ENCODE measurements around the gene RNF130.
"Not testable (repeated sequence)": the region's sequence is repeated elsewhere in the genome, so short reads cannot be mapped to it uniquely, and the experiment has no call there.

RNF130 gene

DNA sequence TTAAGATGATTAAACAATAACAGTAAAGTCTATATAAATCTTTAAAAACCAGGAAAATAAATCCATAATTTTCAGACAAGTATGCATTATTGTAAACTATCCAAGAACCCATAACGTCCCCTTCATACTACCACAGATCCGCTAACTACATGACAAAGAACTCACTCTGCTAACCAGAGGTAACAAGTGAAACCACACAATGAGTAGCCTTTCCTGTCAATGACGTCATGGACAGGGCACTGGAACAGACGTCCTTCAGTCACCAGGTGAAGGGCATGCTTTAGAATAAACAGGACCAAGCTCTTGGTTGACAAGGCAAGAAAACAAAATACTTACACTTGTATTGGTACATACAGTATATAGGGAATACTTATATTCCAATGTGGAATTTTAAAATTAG is 45.2 kb downstream of the RNF130 start:
- H3K4me3 ChIP-seq (ENCODE audit: low read depth, low read length): no peak overlapping the region

DNA sequence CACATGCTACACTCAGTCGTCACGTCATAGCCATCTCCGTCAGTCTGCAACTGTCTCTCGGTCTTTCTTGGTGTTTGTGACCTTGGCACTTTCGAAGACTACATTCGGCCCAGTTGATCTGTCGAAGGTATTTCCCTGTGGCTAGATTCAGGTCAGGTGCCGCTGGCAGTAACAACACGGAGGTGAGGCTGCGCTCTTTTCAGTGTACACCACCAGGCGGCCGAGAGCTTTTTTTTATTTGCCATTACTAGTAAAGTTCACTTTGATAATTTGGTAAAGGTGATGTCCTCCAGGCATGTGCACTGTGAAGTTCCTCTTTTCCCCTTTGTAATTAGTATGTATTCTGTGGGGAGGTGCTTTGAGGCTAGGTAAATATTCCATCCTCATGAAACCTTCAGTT is 49.7 kb downstream of the RNF130 start:
- no peak overlapping the region for H3K4me3 ChIP-seq (ENCODE audit: low read depth, low read length)

DNA sequence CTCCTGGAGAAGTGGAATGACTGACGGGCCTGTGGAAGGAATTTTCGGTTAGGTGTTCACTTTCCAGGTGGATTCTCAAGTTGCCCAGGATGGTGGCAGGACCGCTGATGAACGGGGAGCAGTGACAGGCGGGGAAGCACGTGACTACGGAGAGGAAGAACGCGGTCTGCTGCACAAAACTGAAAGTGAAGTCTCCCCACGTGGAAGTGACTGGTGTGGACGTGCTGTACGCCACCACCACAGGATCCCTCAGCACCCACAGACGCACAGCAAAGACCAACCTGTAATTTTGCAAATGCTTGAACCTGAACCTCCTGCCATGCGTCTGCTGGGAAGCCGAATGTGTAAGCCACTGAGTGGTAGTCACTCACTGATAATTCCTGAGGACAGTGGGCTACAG is 51.4 kb downstream of the RNF130 start:
- no peak overlapping the region for H3K4me3 ChIP-seq (ENCODE audit: low read depth, low read length)

DNA sequence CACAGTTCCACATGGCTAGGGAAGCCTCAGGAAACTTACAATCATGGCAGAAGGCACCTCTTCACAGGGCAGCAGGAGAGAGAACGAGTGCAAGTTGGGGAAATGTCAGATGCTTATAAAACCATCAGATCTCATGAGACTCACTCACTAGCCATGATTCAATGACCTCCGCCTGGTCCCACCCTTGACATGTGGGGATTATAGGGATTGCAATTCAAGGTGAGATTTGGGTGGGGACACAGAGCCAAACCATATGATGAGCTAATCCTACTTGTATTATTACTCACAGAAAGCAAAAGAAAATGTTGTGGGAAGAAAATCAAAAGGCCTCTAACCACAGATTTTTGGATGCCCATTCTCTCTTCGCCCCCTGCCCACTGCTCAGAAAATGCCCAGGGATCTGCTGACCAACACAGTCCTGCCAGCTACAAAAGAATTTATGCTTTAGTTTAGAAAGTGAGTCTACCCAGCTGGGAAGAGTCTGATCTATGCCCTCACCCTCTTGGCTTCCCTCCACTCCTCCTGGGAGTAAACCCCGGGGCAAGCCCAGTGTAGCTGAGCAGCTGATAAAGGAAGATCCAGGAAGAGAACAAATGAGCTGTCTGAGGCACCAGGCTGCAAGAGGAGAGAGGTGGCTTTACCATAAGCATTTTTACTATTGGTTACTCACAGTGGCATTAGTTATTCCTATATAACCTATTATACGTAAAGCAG is 53.1 kb downstream of the RNF130 start:
- H3K4me3 ChIP-seq (ENCODE audit: low read depth, low read length): no peak overlapping the region

DNA sequence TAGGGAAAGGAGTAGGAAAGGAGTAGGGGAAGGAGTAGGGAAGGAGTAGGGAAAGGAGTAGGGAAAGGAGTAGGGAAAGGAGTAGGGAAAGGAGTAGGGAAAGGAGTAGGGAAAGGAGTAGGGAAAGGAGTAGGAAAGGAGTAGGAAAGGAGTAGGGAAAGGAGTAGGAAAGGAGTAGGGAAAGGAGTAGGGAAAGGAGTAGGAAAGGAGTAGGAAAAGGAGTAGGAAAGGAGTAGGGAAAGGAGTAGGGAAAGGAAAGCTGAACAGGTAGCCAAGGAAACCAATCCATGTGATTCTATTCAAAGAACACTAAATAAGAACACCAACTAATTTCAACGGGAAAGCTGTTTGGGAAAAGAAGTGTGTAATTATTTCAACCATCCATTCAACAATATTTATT is 56.0 kb downstream of the RNF130 start:
- H3K4me3 ChIP-seq (ENCODE audit: low read depth, low read length): not testable (repeated sequence)

DNA sequence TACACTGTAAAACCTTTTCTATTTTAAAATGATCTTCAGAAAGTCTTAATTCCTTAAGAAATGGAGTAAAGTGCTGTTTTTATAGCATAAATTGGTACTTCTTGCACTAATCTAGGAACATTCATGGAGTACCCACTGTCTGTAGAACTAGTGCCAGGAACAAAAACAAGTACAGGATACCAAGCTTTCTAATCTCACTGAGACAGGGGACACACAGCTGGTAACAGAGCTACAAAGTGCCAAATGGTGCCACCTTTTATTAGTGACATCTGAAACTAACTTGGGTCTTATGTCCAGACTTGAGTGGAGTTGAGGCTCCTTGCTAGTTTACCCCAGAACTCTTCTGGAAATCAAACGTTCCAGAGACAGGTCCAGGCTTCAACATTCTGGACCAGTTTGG is 57.9 kb downstream of the RNF130 start:
- no peak overlapping the region for H3K4me3 ChIP-seq (ENCODE audit: low read depth, low read length)

- H3K4me3 ChIP-seq (ENCODE audit: low read depth, low read length): no peak overlapping the region
These were observed 59.2 kb downstream of the RNF130 start for GRCh38 chr5:180012316-180012715.

DNA sequence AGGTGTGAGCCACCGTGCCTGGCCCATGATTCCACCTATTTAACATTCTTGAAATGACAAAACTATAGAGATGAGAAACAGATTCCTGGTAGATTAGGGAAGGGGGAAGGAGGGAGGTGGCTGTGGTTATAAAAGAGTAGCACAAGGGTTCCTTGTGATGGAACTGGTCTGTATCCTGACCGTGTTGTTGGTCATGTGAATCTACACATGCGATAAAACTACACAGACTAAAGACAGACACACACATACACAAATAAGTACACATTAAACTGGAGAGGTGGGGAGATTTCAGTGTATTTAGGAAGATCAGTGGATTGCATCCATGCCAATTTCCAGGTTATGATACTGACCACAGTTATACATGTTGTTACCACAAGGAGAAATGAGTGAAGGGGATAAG is 60.9 kb downstream of the RNF130 start:
- no peak overlapping the region for H3K4me3 ChIP-seq (ENCODE audit: low read depth, low read length)

DNA sequence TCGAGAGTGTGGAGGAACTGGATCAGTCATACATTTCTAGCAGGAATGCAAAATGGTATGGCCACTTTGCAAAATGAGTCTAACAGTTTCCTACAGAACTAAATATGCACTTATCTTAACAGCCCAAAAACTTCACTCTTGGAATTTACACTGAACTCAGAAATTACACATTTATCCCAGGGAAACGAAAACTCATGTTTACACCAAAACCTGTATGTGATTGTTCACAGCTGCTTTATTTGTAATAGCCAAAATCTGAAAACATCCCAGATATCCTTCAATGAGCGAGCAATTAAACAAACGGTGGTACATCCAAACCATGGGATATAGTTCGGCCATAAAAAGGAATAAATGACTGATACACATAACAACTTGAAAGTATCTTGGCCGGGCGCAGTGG is 62.0 kb downstream of the RNF130 start:
- H3K4me3 ChIP-seq (ENCODE audit: low read depth, low read length): no peak overlapping the region

GRCh38 chr5:180008433-180008832 is 63.1 kb downstream of the RNF130 start:
- no peak overlapping the region for H3K4me3 ChIP-seq (ENCODE audit: low read depth, low read length)

GRCh38 chr5:180007582-180007981 is 64.0 kb downstream of the RNF130 start:
- H3K4me3 ChIP-seq (ENCODE audit: low read depth, low read length): no peak overlapping the region

DNA sequence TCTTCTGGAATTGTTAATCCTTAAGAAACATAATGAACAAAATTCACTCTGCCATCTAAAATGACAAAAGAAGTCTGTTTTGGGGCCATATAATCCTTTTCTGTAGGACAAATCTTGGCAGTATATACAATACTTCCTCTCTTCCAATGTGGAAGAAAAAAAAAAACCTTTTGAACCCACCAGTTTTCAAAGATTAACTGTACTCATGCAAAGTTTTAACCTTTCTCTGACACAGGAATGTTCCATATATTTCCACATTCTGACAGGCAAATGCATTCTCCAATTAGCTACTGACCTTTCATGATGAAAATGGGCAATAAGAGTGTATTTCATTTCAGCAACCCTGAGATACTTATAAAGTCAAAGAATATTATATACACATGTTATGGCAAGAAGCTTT is 65.4 kb downstream of the RNF130 start:
- no peak overlapping the region for H3K4me3 ChIP-seq (ENCODE audit: low read depth, low read length)

DNA sequence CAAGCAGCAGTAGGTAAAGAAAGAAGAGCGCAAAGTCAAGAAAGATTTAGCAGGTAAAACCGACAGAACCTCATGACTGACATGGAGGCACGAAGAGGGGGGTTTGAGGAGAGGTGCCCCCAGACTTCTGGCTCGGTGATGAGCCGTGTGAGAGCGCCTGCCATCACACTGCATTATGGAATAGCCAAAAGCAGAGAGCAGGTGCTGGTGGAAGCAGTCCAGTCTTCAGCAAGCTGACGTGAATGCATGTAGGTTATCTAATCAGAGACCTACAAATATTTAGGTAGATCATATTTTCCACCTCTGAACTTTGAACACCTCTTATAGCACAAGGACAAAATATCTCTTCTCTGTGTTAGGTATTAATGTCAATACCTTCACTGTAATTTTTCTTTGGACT is 68.4 kb downstream of the RNF130 start:
- H3K4me3 ChIP-seq (ENCODE audit: low read depth, low read length): no peak overlapping the region

- no peak overlapping the region for H3K4me3 ChIP-seq (ENCODE audit: low read depth, low read length)
These were observed 69.8 kb downstream of the RNF130 start for GRCh38 chr5:180001742-180002141.

DNA sequence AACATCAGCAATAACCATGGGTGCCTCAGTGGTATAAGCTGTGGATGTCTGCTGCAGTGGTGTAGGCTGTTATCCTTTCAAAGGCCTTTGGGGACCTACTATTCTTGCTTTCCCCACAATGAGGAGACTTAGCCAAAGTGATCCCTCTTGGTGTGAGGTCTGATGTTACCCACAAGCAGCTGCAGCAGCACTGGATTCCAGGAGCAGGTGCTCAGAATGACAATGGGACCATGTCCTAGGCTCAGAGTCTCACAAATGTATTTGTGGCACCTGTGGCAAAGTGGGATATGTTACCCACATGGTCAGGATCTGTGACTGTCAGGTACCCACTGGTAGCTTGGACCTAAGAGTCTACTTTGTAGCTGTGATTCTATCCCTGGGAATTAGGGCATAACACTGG is 70.4 kb downstream of the RNF130 start:
- H3K4me3 ChIP-seq (ENCODE audit: low read depth, low read length): no peak overlapping the region

DNA sequence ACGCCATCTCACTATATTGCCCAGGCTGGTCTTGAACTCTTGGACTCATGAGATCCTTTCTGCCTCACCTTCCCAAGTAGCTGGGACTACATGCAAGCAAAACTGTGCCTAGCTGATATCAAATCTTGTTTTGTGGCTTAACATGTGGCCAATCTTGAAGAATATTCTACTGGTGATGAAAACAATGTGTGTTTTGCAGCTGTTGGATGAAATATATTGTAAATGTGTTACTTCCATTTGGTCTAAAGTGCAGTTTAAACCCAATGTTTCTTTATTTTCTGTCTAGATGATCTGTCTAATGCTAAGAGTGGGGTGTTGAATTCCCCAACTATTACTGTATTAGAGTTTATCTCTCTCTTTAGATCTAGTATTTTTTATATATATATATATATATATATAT is 73.1 kb downstream of the RNF130 start:
- no peak overlapping the region for H3K4me3 ChIP-seq (ENCODE audit: low read depth, low read length)

DNA sequence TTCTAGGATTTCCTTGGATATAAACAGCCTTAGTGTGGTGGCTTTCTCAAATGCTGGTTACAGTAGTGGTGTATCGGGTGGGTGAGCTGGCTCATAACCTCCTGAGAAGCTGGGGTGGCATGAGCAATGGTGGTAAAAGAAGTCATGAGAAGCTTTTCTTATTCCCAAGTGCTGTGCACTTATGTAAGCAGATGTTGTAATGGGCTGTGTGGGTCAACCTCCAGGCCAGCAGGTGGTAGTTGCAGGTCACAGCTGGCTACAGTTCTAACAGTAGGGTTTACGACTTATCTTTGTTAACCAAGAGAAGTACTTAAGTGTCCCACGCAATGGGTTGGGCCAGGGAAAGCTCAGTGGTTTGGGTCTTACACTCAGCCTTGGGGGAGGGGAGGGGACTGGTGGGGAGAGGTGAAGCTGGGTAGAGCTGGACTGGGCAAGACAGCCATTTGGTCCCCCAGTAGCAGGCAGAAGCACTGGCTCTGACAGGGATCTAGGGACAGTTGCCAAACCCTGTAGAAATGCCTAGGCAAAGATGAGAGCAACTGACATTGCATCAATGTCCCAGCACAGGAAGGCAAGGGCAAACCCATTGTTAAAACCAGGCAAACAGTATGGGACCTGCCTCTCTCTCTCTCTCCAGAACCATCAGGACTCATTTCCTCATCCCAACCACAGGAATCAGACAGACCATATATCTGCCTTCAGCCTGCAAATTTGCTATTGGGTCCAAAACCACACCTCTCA is 76.8 kb downstream of the RNF130 start:
- no peak overlapping the region for H3K4me3 ChIP-seq (ENCODE audit: low read depth, low read length)

DNA sequence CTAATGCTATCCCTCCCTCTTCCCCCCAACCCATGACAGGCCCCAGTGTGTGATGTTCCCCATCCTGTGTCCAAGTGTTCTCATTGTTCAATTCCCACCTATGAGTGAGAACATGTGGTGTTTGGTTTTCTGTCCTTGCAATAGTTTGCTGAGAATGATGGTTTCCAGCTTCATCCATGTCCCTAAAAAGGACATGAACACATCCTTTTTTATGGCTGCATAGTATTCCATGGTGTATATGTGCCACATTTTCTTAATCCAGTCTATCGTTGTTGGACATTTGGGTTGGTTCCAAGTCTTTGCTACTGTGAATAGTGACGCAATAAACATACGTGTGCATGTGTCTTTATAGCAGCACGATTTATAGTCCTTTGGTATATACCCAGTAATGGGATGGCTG is 78.7 kb downstream of the RNF130 start:
- H3K4me3 ChIP-seq (ENCODE audit: low read depth, low read length): not testable (repeated sequence)

GRCh38 chr5:179991106-179991505 is 80.5 kb downstream of the RNF130 start:
- H3K4me3 ChIP-seq (ENCODE audit: low read depth, low read length): no peak overlapping the region

DNA sequence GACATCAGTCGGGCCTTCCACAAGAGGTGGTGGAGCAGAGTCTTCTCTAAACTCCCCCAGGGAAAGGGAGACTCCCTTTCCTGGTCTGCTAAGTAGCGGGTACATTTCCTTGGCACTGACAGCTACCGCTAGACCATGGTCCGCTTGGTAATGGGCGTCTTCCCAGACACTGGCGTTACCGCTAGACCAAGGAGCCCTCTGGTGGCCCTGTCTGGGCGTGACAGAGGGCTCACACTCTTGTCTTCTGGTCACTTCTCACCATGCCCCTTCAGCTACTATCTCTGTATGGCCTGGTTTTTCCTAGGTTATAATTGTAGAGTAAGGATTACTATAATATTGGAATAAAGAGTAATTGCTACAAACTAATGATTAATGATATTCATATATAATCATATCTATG is 81.0 kb downstream of the RNF130 start:
- not testable (repeated sequence) for H3K4me3 ChIP-seq (ENCODE audit: low read depth, low read length)

- no peak overlapping the region for H3K4me3 ChIP-seq (ENCODE audit: low read depth, low read length)
These were observed 85.2 kb downstream of the RNF130 start for GRCh38 chr5:179986328-179986727.

DNA sequence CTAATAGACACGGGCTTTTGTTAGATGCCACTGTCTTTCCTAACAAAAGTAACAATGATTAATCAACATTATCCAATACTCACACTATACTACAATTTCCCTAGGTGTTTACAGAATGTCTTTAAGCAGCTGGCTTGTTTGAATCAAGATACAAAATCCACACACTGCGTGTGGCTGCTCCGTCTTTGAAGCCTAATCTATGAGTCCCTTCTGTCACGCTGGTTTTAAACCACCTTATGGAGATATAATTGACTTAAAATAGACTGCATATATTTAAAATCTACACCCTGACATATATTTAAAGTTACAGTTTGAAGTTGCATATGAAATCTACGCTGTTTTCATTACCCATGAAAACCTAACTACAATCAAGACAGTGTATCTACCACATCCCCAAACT is 89.9 kb downstream of the RNF130 start:
- no peak overlapping the region for H3K4me3 ChIP-seq (ENCODE audit: low read depth, low read length)

GRCh38 chr5:179980767-179981166 is 90.8 kb downstream of the RNF130 start:
- H3K4me3 ChIP-seq (ENCODE audit: low read depth, low read length): no peak overlapping the region

Data from iPS-11a (cell line).